BJ (cell line): ENCODE measurements around the gene DEDD2. TPM values are rescaled to one million over a fixed set of nuclear protein-coding genes. Genes with fewer than 3 reads are reported as not detected.

Source experiments
- CTCF ChIA-PET: fragments of 350-600 bp; formaldehyde crosslinking; extraction: SDS; loops from one replicate; lab custom pipeline; 2021; ENCODE audit warnings: antibody characterized with exemption, inconsistent platforms; lab: Yijun Ruan, JAX
- POLR2A ChIA-PET: fragments of 300-600 bp; sonication (Branson Sonifier 250); formaldehyde crosslinking; extraction: SDS; loops from one replicate; lab custom pipeline; 2021; ENCODE audit warnings: antibody characterized with exemption; lab: Charles Lee
- DNase-seq: peaks from one replicate; pipeline ENCODE4 v3.0.0-alpha.2; 2011; ENCODE audit warnings: low read depth
- H3K27me3 ChIP-seq: 2 replicates; pipeline ENCODE4 v1.6.0; 2011; ENCODE audit warnings: low read length; ENCODE audit not compliant: control insufficient read depth, insufficient read depth
- H3K36me3 ChIP-seq: 2 replicates; pipeline ENCODE4 v1.5.1; 2011; ENCODE audit warnings: low read length; ENCODE audit not compliant: control insufficient read depth, insufficient read depth
- H3K4me3 ChIP-seq: 2 replicates; pipeline ENCODE4 v1.5.1; 2011; ENCODE audit warnings: low read depth, mild to moderate bottlenecking, control low read depth, low read length
- CTCF ChIP-seq: IDR thresholded peaks from 2 replicates; pipeline ENCODE4 v1.5.1; 2011; ENCODE audit warnings: low read depth, mild to moderate bottlenecking, control low read depth, inconsistent platforms, low read length, moderate library complexity; ENCODE audit not compliant: insufficient read depth
- polyA plus RNA-seq: library from polyadenylated mRNA; depleted of rRNA; stranded (reverse); fragments of >200 nt; gene quantifications from 2 replicates; pipeline ENCODE4 v1.2.3, GENCODE V29; 2011

Gene DEDD2
- polyA plus RNA-seq, 1 experiment: 30.4 TPM

- no peaks in the 10 kb centered on the region for H3K27me3 ChIP-seq
- POLR2A ChIA-PET: no interaction called here
- DNase-seq: no peak
- no peak overlapping the region for H3K4me3 ChIP-seq
- peaks cover 12% of the 10 kb centered on the region for H3K36me3 ChIP-seq
- TF ChIP-seq CTCF: no peak
- CTCF ChIA-PET: interaction anchor here (0.8 to 6.2 kb wide), 16 partner anchors 9 to 154 kb away, joined by 3 to 135 read pairs (median 7); partner anchors contain the start of genes CIC, PAFAH1B3, POU2F2 and PRR19
Observed at GRCh38 chr19:42246922-42247639, 29.6 kb upstream of the DEDD2 start.

- ChIA-PET POLR2A (no interaction called here), CTCF (interaction anchor here (0.7 to 6.2 kb wide), 29 partner anchors 10 to 165 kb away, joined by 3 to 135 read pairs (median 7); partner anchors contain the start of genes CIC, PAFAH1B3, POU2F2 and PRR19)
- Histone ChIP-seq H3K4me3 (no peak overlapping the region), H3K36me3 (peaks cover 12% of the 10 kb centered on the region), H3K27me3 (no peaks in the 10 kb centered on the region)
- no peak for DNase-seq
- peak; percentile 82 for TF ChIP-seq CTCF
Observed at GRCh38 chr19:42246143-42246921, 28.9 kb upstream of the DEDD2 start.

- TF ChIP-seq CTCF: no peak
- Histone ChIP-seq H3K27me3 (no peaks in the 10 kb centered on the region), H3K36me3 (peaks cover 11% of the 10 kb centered on the region), H3K4me3 (no peak overlapping the region)
- CTCF ChIA-PET: interaction anchor here (0.7 to 6.2 kb wide), 30 partner anchors 11 to 195 kb away, joined by 3 to 135 read pairs (median 6); partner anchors contain the start of genes CIC, PAFAH1B3, POU2F2 and PRR19
- POLR2A ChIA-PET: no interaction called here
- DNase-seq: no peak
Observed at GRCh38 chr19:42245231-42245630, 27.8 kb upstream of the DEDD2 start.

GRCh38 chr19:42244347-42245220 is 27.1 kb upstream of the DEDD2 start:
- TF ChIP-seq CTCF: peak; percentile 74
- peak overlapping the region; percentile 73 for H3K4me3 ChIP-seq
- peak; percentile 67 for DNase-seq
- no peaks in the 10 kb centered on the region for H3K27me3 ChIP-seq
- ChIA-PET CTCF (interaction anchor here (0.7 to 6.2 kb wide), 23 partner anchors 10 to 196 kb away, joined by 3 to 135 read pairs (median 7); partner anchors contain the start of genes CIC, PAFAH1B3, POU2F2 and PRR19), POLR2A (no interaction called here)
- peaks cover 14% of the 10 kb centered on the region for H3K36me3 ChIP-seq
